ENCODE data around the gene APOC3. TPM values are rescaled to one million over a fixed set of nuclear protein-coding genes. Genes with fewer than 3 reads are reported as not detected.

APOC3 gene
- total RNA-seq, 1 donor from 2014 or later = not detected

GRCh38 chr11:116847612-116848011 is 17.9 kb downstream of the APOC3 start:
- intact Hi-C loops (cut with micrococcal nuclease) = no loop called here

- intact Hi-C loops (cut with micrococcal nuclease) = no loop called here
These were observed 19.4 kb downstream of the APOC3 start for GRCh38 chr11:116849060-116849459.

GRCh38 chr11:116849486-116849885 is 19.8 kb downstream of the APOC3 start:
- intact Hi-C loops (cut with micrococcal nuclease) = no loop called here

GRCh38 chr11:116851626-116852025 is 21.9 kb downstream of the APOC3 start:
- intact Hi-C loops (cut with micrococcal nuclease) = no loop called here

- intact Hi-C loops (cut with micrococcal nuclease) = loop anchor here (1.0 kb wide), 12 partner anchors 16 to 475 kb away; partner anchors contain the start of genes CEP164, PAFAH1B2, SIDT2 and SIK3
These were observed 22.7 kb downstream of the APOC3 start for GRCh38 chr11:116852261-116853031.

GRCh38 chr11:116853461-116854073 is 23.9 kb downstream of the APOC3 start:
- intact Hi-C loops (cut with micrococcal nuclease) = loop anchor here (1.0 kb wide), 12 partner anchors 17 to 474 kb away; partner anchors contain the start of genes CEP164, PAFAH1B2, SIDT2 and SIK3

- intact Hi-C loops (cut with micrococcal nuclease) = no loop called here
These were observed 25.7 kb downstream of the APOC3 start for GRCh38 chr11:116855413-116855812.

GRCh38 chr11:116856423-116856822 is 26.7 kb downstream of the APOC3 start:
- intact Hi-C loops (cut with micrococcal nuclease) = no loop called here

GRCh38 chr11:116857316-116857715 is 27.6 kb downstream of the APOC3 start:
- intact Hi-C loops (cut with micrococcal nuclease) = no loop called here

GRCh38 chr11:116857936-116858335 is 28.2 kb downstream of the APOC3 start:
- intact Hi-C loops (cut with micrococcal nuclease) = no loop called here

GRCh38 chr11:116859175-116859574 is 29.5 kb downstream of the APOC3 start:
- intact Hi-C loops (cut with micrococcal nuclease) = no loop called here

- intact Hi-C loops (cut with micrococcal nuclease) = no loop called here
These were observed 30.6 kb downstream of the APOC3 start for GRCh38 chr11:116860303-116860702.

GRCh38 chr11:116861539-116861938 is 31.8 kb downstream of the APOC3 start:
- intact Hi-C loops (cut with micrococcal nuclease) = no loop called here

GRCh38 chr11:116862185-116862584 is 32.5 kb downstream of the APOC3 start:
- intact Hi-C loops (cut with micrococcal nuclease) = no loop called here

- intact Hi-C loops (cut with micrococcal nuclease) = no loop called here
These were observed 33.2 kb downstream of the APOC3 start for GRCh38 chr11:116862951-116863350.

GRCh38 chr11:116864531-116864930 is 34.8 kb downstream of the APOC3 start:
- intact Hi-C loops (cut with micrococcal nuclease) = no loop called here

- intact Hi-C loops (cut with micrococcal nuclease) = no loop called here
These were observed 36.0 kb downstream of the APOC3 start for GRCh38 chr11:116865696-116866095.

GRCh38 chr11:116866804-116867455 is 37.2 kb downstream of the APOC3 start:
- intact Hi-C loops (cut with micrococcal nuclease) = no loop called here

- intact Hi-C loops (cut with micrococcal nuclease) = no loop called here
These were observed 37.9 kb downstream of the APOC3 start for GRCh38 chr11:116867619-116868018.

GRCh38 chr11:116868066-116868465 is 38.4 kb downstream of the APOC3 start:
- intact Hi-C loops (cut with micrococcal nuclease) = no loop called here

- intact Hi-C loops (cut with micrococcal nuclease) = loop anchor here (1.0 kb wide), 1 partner anchor 16 kb away; no protein-coding TSS in a partner anchor
These were observed 39.9 kb downstream of the APOC3 start for GRCh38 chr11:116869610-116870009.

- intact Hi-C loops (cut with micrococcal nuclease) = loop anchor here (1.0 kb wide), 1 partner anchor 17 kb away; no protein-coding TSS in a partner anchor
These were observed 40.3 kb downstream of the APOC3 start for GRCh38 chr11:116870054-116870453.

Data from T-helper 1 cell treated with Interleukin-12 subunit alpha and Interleukin-12 subunit beta and Interleukin-4 antibody, amounts not matched to agents 30 ng/mL and 1 ng/mL, for 36 hours (primary cell).